Endothelial cell of umbilical vein (primary cell): ENCODE data around the gene SLC66A2.

Experiments
- CTCF ChIP-seq, 2 donors: IDR thresholded peaks; 1 replicate in 1 of 2; 2 replicates in 1 of 2; pipeline ENCODE4 v1.5.1; 2011; ENCODE audit warnings: low read length in 2 of 2, mild to moderate bottlenecking in 2 of 2, moderate library complexity in 2 of 2, control low read depth in 1 of 2, inconsistent platforms in 1 of 2, low read depth in 1 of 2; ENCODE audit not compliant: insufficient read depth in 1 of 2; ENCODE audit errors: extremely low read depth in 1 of 2
- FOS ChIP-seq: IDR thresholded peaks from 2 replicates; pipeline ENCODE4 v1.6.1; 2011; ENCODE audit warnings: mild to moderate bottlenecking, low read length, moderate library complexity, borderline replicate concordance; ENCODE audit not compliant: insufficient read depth
- POLR2A ChIP-seq: IDR thresholded peaks from 2 replicates; pipeline ENCODE4 v1.6.1; 2012; ENCODE audit warnings: low read depth, mild to moderate bottlenecking, control low read depth, low read length

GRCh38 chr18:79862562-79862961 lies 88.9 kb downstream of the SLC66A2 start:
- TF ChIP-seq POLR2A (no peak), CTCF (IDR thresholded peaks at IDR 0.05; ENCODE audit: extremely low read depth in 1 of 2, insufficient read depth in 1 of 2, low read depth in 1 of 2, low read length in 2 of 2) (no peak), FOS (no peak)
